ENCODE measurements around the gene MIGA2. TPM values are rescaled to one million over a fixed set of nuclear protein-coding genes. Genes with fewer than 3 reads are reported as not detected.
A peak's percentile ranks its signal among the peaks of the same experiment; 100 is the strongest.

MIGA2 gene
- total RNA-seq, 6 experiments from 2014 or later = 9.1 to 16.4 (median 10.8) TPM

- DNase-seq = no peak
- TF ChIP-seq CTCF (IDR thresholded peaks at IDR 0.05) (no peak), POLR2A (IDR thresholded peaks at IDR 0.05) (no peak)
- Histone ChIP-seq H3K36me3 (peaks cover 0 to 25% (median 0%) of the 10 kb centered on the region in 4 donors), H3K4me3 (no peak overlapping the region), H3K27me3 (no peaks in the 10 kb centered on the region), H3K9me3 (no peaks in the 10 kb centered on the region), H3K4me1 (peaks cover 0 to 10% (median 5%) of the 10 kb centered on the region in 4 donors), H3K27ac (no peak overlapping the region)
- intact Hi-C loops (cut with DNase I) = no loop called here
- peak in 3 of 4 donors; percentile 11 to 29 (median 11) for ATAC-seq
- WGBS (ENCODE audit: insufficient coverage, low coverage, low lambda C conversion rate, missing lambda C conversion rate) = 66% methylated on average over 5 of the region's 6 CpGs
Observed at GRCh38 chr9:129053020-129053419, 16.6 kb downstream of the MIGA2 start.

DNA sequence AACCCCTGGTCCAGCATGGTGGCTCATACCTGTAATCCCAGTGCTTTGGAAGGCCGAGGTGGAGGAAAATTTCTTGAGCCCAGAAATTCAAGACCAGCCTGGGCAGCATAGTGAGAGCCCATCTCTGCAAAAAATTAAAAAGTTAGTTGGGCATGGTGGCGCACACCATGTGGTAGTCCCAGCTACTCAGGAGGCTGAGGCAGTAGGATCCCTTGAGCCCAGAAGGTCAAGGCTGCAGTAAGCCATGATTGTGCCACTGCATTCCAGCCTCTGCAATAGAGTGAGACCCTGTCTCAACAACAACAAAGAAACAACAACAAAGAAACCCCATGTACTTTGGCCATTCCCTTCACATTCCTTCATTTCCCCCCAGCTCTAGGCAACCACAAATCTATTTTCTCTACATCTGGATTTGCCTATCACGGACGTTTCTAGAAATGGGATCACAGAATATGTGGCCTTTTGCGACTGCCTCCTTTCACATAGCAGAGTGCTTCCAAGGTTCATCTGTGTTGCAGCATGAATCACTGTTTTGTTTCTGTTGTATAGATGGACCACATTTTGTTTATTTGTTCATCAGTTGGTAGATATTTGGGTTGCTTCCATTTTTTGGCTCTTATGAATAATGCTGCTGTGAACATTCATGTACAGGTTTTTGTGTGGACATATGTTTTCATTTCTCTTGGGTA, 17.9 kb downstream of the MIGA2 start:
- ATAC-seq = no peak
- H3K27me3 ChIP-seq = no peaks in the 10 kb centered on the region
- intact Hi-C loops (cut with DNase I) = no loop called here

GRCh38 chr9:129058965-129059795, 22.8 kb downstream of the MIGA2 start:
- Histone ChIP-seq H3K9me3 (no peaks in the 10 kb centered on the region), H3K36me3 (peaks cover 0 to 25% (median 0%) of the 10 kb centered on the region in 4 donors), H3K4me3 (no peak overlapping the region), H3K27me3 (no peaks in the 10 kb centered on the region), H3K4me1 (peaks cover 0 to 12% (median 3%) of the 10 kb centered on the region in 4 donors), H3K27ac (no peak overlapping the region)
- intact Hi-C loops (cut with DNase I) = no loop called here
- peak in 2 of 4 donors; percentile 31 to 60 for ATAC-seq
- no peak for TF ChIP-seq POLR2A (IDR thresholded peaks at IDR 0.05)
- no peak for TF ChIP-seq CTCF (IDR thresholded peaks at IDR 0.05)
- no peak for DNase-seq
- WGBS (ENCODE audit: insufficient coverage, low coverage, low lambda C conversion rate, missing lambda C conversion rate) = 96% methylated on average over 10 of the region's 21 CpGs

More for the DNA sequence above, 17.9 kb downstream of the MIGA2 start:
- Histone ChIP-seq H3K36me3 (peaks cover 0 to 18% (median 0%) of the 10 kb centered on the region in 4 donors), H3K27ac (no peak overlapping the region), H3K9me3 (no peaks in the 10 kb centered on the region), H3K4me3 (no peak overlapping the region), H3K4me1 (peaks cover 0 to 10% (median 5%) of the 10 kb centered on the region in 4 donors)
- DNase-seq = no peak
- no peak for TF ChIP-seq CTCF (IDR thresholded peaks at IDR 0.05)
- TF ChIP-seq POLR2A (IDR thresholded peaks at IDR 0.05) = no peak
- WGBS (ENCODE audit: insufficient coverage, low coverage, low lambda C conversion rate, missing lambda C conversion rate) = 66% methylated on average over 5 of the region's 5 CpGs

GRCh38 chr9:129059796-129060785, 23.7 kb downstream of the MIGA2 start:
- Histone ChIP-seq H3K27ac (no peak overlapping the region), H3K4me3 (no peak overlapping the region), H3K9me3 (no peaks in the 10 kb centered on the region), H3K27me3 (no peaks in the 10 kb centered on the region), H3K36me3 (peaks cover 0 to 26% (median 0%) of the 10 kb centered on the region in 4 donors), H3K4me1 (peaks cover 0 to 17% (median 6%) of the 10 kb centered on the region in 4 donors)
- no peak for ATAC-seq
- no peak for TF ChIP-seq POLR2A (IDR thresholded peaks at IDR 0.05)
- no peak for TF ChIP-seq CTCF (IDR thresholded peaks at IDR 0.05)
- intact Hi-C loops (cut with DNase I) = no loop called here
- no CpG with 5 or more reads among the region's 37 CpGs for WGBS (ENCODE audit: insufficient coverage, low coverage, low lambda C conversion rate, missing lambda C conversion rate)
- peak in 1 of 3 donors; percentile 44 for DNase-seq
